NCI-H345 (cell line): ENCODE measurements around the gene NXF1.
A peak's percentile ranks its signal among the peaks of the same experiment; 100 is the strongest.
"Not testable (repeated sequence)": the region's sequence is repeated elsewhere in the genome, so short reads cannot be mapped to it uniquely, and the experiment has no call there.

Experiments
- DNase-seq: peaks from one replicate; lab custom pipeline; 2025; lab: John Stamatoyannopoulos, UW

Gene NXF1

DNA sequence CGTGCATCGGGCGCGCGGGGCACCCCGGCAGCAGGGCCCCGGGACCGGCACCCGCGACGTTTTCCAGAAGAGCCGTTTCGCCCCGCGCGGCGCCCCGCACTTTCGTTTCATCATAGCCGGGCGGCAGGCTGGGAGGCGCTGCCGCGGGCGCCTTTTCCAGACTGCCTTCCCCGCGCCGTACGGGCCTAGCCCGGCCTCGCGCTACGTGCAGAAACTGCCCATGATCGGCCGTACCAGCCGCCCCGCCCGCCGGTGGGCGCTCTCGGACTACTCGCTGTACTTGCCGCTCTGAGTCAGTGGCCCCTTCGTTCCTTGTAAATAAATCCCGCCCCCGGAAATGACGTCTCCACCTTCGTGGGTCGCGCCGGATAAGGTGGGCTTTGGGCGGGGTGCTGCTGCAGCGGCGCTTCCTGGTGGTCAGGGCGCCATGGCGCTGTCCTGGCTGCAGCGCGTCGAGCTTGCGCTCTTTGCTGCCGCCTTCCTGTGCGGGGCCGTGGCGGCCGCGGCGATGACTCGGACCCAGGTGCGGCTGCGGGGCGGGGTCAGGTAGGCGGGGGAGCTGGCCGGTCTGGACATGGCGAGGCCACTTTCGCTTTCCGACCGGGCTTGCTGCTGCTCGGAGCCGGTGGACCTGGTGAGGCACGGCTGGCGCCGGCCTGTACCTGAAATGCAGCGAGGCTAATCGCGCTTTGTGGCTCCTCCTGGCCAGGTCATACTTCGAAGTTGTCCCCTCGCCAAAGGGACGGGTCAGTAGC lies 18.1 kb downstream of the NXF1 start, which contains the start of gene TMEM179B:
Gene TMEM179B (plus strand): TSS at position 398 of the 755 bp plus-strand sequence. CDS start 30 bp downstream, at position 428.
- peak; percentile 97 for DNase-seq

DNA sequence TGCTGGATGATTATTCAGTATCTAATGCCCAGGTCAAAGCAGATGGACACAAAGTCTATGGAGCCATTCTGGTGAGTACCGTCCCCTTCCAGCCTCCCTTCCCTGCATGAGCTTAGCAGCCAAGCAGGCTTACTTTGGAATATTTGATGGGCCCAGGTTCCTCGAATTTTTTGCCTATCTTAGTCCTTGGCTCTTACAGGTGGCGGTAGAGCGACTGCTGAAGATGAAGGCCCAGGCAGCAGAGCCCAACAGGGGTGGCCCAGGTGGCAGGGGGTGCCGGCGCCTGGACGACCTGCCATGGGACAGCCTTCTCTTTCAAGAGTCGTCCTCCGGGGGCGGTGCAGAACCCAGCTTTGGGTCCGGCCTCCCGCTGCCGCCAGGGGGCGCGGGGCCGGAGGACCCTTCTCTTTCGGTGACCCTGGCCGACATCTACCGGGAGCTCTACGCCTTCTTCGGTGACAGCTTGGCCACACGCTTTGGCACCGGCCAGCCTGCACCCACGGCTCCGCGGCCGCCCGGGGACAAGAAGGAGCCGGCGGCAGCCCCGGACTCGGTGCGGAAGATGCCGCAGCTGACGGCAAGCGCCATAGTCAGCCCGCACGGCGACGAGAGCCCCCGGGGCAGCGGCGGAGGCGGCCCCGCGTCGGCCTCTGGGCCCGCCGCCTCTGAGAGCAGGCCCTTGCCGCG lies 18.8 kb downstream of the NXF1 start:
- DNase-seq = peak; percentile 82

DNA sequence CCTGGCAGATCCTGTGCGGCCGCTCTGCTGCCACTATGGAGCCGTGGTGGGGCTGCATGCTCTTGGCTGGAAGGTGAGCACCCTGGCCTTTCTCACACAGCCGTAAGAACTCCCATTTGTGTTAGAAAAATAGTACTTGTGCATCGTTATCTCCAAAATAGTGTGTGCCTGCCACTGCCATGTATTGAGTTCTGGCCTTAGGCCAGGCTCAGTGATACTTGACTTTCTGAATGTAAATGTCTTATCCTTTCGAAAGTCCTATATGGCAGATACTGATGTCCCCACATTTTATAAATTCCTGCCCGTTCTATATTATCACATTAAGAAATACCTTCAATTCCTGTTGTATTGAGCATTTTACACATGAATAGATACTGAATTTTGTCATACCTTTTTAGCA lies 22.5 kb downstream of the NXF1 start:
- no peak for DNase-seq

DNA sequence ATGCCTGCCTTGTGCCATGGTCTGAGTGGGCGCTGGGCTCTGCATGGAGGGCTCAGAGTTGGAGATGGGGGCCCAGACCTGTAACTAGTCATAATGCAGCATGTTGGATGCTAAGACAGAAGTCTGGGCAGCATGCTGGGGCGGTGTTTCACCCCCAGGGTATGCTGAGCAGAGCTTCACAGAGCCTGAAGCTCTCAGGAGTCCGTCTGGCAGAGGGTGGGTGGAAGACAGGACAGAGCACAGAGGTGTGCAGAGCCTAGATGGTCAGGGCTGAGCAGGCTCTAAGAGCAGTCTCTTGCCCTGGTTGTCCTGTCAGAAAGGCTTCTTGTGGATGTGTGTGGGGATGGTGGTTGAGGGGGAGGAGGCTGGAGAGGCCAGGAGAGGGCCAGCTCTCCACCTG lies 26.8 kb downstream of the NXF1 start:
- no peak for DNase-seq

DNA sequence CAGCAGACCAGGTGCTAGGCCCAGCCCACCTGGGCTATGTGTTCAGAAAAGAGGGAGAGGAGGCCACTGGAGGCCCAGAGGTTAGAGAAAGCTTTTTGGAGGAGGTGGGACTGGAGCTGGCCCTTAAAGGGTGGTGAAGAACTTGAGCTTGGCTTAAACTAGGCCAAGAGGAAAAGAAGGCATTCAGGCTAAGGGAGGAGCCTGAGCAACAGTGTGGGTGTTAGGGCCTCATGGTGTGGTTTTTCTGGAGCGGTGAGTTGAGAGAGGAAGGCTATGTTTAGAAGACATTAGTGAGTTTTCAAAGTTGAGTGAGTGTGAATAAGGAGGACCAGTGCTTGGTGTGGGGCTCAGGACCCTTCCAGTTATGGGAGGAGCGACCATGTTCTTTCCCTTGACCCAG lies 27.9 kb downstream of the NXF1 start:
- DNase-seq = no peak

DNA sequence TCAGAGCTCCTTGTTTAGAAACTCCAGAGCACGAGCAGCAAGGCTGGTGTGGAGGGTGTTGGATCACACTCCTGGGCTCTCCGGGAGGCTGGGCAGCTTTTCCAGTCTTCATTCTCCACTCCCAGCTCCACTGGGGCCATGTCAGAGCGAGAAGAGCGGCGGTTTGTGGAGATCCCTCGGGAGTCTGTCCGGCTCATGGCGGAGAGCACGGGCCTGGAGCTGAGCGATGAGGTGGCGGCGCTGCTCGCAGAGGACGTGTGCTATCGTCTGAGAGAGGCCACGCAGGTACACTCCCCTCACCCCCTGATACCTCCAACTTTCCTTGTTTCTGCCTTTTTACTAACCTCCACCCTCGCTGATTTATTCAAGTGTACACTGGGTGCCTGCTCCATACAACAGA lies 29.6 kb downstream of the NXF1 start:
- DNase-seq = no peak

DNA sequence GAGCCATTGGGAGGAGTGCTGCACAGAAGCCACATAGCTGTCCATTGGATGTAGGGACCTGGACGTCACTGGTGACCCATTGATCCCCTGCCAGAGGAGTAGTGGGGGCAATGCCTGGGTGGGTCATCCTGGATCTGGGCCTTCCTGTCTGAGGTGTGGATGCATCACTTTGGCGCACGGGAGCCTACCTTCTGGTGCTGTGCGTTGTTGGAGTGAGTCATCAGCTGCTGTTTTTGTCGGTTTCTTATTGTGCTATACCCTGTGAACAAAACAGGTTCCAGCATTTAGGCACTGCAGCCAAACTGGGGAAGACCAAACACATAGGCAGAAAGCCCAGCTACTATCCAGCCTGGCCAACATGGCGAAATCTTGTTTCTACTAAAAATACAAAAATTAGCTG lies 30.8 kb downstream of the NXF1 start:
- DNase-seq = no peak

DNA sequence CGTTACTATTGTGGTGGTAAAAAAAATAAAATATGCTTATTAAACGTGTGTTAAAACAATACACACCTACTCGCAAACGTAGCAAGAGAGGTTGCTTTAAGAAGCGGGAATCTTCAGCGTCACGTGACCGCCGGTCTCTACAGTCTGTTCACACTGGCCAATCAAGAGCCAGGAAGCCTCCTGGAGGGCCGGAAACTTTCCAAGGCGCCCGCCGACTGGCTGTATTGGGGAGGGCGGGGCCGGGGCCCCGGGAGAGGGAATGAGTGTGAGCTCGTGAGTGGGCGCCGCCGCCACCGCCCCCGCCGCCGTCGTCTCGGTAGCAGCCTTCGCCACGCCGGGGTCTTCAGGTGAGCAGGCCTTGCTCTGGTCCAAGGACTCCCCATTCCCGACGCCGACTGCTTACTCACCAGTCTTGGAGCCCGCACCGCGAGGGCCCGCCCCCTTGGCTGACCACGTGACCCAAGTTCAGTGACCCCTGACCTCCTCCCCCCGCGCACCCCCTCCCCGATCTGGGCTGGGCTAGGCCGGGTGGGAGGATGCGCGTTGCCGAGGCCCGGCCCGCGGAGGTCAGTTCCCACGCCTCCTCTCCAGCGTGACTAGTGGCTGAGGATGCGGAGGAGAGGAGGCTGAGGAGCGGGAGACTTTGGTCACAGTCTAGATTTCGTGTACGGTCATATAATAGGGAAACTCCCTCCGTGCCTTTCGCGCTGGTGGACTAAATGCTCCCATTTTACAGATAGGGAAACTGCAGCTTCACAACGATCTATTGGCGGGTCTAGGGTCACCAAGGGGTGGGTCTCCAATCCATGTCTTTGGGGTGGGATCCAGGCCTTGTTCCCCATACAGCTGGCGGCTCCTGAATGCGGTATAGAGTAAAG lies 33.9 kb downstream of the NXF1 start, which contains the start of gene TAF6L:
Gene TAF6L (plus strand): TSS at position 253 of the 878 bp plus-strand sequence. CDS start 4,388 bp downstream, outside the sequence.
- DNase-seq = peak; percentile 98

DNA sequence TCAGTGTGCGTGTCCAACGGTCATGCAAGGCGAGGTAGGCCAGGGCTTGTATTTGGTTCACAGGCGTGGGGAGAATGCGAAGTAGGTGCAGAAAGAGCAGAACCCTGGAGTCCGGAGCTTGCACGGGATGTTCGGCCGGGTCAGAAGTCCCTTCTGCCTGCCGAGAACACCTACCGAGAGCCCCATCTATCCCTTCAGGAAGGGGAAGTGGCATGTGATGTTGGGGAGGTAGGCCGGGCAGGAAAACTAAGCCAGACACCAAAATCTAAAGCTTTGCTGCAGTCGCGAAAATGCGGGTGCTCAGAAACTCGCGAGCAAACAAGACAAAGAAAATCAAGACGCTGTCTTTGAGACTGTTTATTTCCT lies 34.5 kb downstream of the NXF1 start:
- DNase-seq = peak; percentile 50

DNA sequence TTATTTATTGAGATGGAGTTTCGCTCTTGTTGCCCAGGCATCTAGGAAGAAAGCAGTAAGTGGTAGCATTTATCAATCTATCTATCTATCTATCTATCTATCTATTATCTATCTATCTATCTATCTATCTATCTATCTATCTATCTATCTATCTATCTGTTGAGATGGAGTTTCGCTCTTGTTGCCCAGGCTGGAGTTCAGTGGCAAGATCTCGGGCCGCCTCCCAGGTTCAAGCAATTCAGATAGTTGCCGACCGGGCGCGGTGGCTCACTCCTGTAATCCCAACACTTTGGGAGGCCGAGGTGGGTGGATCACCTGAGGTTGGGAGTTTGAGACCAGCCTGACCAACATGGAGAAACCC lies 44.4 kb downstream of the NXF1 start:
- peak; percentile 7 for DNase-seq

DNA sequence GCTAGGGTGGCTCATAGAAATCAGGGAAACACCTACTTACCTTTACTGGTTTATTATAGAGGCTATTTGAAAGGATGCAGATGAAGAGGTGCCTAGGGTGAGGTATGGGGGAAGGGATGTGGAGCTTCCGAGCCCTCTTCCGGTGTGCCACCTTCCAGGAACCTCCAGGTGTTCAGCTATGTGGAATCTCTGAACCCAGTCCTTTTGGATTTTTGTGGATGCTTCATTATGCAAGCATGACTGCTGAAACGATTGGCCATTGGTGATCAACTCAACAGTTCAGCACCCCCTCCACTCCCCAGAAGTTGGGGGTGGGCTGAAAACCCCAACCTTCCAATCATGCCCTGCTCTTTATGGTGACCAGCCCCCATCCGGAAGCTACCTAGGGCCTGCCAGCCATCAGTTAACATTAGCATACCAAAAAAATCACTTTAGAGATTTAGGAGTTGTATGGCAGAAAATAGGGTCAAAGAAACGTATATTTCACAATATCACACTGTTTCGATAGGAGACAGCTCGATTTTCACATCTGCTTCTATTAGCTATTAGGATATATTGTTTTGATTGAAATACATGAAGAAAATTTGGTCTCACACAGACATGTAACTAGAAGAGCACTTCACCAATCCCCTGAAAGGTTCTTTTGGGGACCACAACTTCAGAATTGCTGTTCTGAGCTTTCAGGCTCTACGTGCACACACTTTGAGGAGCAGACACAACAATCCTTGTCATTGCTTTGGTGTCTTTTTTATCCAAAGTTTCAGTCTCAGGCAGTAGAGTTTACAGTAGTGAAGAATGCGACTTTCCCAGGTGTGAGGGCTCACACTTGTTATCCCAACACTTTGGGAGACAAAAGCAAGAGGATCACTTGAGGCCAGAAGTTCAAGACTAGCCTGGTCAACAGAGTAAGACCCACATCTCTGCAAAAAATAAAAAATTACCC lies 47.1 kb downstream of the NXF1 start:
- DNase-seq = no peak

DNA sequence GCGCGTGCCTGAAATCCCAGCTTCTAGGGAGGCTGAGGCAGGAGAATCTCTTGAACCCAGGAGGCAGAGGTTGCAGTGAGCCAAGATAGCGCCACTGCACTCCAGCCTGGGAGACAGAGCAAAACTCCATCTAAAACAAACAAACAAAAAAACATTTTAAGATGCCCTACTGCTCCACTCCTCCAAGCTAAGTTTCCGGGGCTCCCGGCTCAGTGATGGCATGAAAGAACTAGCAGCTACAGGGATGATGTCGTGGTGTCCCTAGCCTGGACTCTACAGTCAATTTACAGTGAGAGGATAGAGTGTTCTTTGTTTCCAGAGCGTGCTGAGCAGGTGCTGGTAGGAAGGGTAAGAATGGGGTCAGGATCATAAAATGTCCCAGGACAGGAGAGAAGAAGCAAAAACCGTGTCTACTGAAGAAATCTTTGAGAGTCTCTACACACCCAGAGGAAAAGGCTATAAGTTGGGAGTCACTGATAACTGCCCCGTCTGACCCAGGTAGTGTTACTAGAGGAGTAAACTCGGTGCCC lies 50.1 kb downstream of the NXF1 start:
- no peak for DNase-seq

DNA sequence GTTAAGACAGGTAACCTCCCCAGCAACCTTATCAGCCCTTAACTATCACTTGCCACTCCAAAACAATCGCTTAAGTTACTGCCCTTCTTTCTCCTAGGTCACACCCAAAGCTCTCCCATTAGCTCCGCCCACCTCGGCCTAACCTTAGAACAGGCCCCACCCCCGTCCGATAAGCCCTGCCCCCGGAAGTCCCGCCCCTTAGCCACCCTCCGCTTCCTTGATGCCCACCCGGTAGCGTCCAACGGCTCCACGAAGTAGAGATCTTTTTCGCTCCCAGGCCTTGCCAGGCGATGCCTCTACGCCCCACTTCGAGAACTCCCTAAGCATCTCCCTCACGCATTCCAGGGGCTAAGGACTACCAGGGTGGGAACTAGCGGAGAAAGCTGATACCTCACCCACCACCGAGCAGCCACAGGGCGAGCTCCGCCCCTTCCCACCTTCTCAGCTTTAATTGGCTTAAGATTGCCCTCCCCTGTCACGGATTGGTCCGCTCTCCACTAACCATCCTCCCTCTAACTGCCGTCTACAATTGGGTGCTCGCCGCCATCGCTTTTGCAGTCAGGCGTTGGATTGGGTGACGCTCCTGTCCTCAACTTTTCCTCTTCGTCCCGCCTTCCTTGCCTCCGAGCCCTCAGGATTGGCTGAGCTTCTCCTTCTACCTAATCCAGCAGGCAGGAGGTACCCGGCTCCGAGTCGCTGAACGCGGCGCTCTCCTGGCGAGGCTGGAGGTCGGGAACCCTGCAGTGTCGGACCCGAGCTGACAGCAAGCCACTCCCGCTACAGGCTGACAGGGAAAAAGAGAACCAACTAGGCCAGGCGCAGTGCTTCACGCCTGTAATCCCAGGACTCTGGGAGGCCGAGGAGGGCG lies 51.3 kb downstream of the NXF1 start, which contains the start of gene ZBTB3:
Gene ZBTB3 (minus strand): TSS at position 425 of the 868 bp plus-strand sequence. CDS start 496 bp downstream, outside the sequence.
- DNase-seq = peak; percentile 99

DNA sequence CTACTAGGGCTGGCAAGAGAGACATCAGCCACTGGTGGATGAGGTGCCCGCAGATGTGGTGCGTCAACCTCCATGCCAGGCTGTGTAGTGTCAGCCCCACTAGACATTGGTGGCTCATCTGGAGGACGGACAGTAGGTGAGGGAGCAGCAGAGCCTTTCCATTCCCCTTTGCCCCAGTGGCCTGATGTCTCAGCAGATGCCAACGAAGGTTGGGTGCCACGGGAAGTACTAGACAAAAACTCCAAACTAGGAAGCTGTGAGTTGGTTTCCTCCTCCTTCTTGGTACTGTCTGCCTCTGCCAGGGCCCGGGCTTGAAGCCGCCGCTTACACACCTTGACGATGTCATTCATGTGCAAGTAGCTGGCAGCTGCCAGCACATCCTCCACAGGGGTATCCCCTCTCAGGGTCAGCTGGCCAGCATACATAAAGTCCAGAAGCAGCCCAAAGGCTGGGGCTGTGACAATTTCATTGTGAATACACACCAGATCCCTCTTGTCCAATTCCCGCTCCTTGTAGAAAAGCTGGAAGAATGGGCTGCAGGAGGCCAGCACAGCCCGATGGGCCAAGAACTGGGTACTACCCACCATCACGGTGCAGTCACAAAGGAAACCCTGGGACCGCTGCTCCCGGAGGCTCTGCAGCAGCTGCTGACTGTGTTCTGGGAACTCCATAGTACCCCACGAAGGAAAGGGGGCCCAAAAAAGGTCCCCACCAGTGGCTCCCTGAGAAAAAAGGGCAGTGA lies 52.1 kb downstream of the NXF1 start:
- no peak for DNase-seq

DNA sequence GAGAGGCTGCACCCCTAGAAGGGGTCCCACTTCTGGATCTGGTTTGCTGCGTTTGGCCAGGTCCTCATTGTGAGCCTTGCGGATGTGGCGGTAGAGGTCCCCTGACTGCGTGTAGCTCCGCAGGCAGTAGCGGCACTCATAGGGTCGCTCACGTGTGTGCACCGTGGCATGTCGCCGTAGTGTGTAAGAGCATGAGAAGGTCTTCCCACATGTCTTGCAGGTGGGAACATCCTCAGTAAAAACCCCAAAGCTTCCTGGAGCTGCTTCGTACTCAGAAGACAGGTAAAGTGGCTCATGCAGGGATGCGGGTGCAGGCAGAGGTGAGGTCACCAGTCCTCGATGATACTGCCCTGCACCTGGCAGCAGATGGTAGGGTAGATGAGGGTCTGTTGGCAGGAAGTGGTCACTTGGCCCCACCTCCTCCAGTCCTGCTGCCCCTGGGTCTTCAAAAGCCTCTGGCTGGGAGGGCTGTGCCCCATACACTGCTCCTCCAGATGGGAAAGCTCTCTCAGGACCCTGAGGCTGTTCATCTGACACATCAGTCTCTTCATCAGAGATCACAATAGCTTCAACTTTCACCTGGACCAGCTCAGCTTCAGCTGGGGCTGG lies 53.0 kb downstream of the NXF1 start:
- DNase-seq = no peak

DNA sequence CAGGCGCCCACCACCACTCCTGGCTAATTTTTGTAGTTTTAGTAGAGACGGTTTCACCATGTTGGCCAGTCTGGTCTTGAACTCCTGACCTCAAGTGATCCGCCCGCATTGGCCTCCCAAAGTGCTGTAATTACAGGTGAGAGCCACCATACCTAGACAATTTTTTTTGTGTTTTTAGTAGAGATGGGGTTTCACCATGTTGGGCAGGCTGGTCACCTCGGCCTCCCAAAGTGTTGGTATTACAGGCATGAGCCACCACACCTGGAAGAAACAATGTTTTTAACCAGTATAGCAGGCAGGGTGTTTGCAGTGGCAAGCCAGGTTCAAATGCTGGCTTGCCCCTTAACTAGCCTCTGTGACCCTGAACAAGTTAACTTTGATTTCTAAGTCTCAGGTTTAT lies 55.3 kb downstream of the NXF1 start:
- not testable (repeated sequence) for DNase-seq

DNA sequence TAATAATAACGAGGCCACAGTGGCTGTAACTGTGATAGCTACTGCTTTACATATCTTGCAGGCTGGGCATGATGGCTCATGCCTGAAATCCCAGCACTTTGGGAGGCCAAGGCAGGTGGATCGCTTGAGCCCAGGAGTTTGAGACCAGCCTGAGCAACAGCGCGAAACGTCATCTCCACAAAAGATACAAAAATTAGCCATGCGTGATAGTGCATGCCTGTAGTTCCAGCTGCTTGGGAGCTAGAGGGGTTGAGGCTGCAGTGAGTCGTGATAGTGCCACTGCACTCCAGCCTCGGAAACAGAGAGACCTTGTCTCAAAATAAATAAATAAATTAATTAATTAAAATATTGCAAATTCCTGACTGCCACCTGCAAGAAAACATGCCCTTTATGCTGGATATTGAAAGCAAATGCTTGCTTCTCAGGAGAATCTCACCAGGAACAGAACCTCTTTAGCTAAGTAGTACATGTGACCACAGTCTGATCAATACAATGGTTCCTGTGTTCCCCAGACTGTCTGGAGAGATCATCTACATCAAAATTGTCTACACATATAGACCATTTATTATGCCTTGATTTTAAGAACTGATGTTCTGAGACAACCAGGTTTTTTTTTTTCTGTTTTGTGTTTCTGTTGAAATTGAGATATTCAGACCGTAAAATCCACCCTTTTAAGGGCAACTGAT lies 57.6 kb downstream of the NXF1 start:
- no peak for DNase-seq
